ENCODE data around the gene POGLUT2.

DNA sequence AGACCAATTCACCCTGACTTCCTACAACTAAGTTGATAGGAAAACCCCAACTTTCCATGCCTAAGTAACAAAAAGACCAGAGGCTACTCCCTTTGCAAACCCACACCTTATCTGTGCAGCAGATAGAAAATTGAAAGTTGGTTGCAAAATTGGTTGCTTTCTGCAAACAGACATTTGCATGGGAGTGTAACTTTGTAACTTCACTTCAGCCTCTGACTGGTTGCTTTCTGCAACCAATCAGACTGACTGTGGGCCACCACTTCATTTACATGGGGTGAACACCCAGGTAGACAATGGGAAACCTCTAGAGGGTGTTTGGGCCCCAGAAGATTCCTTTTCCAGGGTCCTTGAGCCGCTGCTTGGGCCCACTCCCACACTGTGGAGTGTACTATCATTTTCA is 35.0 kb downstream of the POGLUT2 start:
- no peak for TF ChIP-seq POLR2A (IDR thresholded peaks at IDR 0.05)
- TF ChIP-seq, protein P1, sequence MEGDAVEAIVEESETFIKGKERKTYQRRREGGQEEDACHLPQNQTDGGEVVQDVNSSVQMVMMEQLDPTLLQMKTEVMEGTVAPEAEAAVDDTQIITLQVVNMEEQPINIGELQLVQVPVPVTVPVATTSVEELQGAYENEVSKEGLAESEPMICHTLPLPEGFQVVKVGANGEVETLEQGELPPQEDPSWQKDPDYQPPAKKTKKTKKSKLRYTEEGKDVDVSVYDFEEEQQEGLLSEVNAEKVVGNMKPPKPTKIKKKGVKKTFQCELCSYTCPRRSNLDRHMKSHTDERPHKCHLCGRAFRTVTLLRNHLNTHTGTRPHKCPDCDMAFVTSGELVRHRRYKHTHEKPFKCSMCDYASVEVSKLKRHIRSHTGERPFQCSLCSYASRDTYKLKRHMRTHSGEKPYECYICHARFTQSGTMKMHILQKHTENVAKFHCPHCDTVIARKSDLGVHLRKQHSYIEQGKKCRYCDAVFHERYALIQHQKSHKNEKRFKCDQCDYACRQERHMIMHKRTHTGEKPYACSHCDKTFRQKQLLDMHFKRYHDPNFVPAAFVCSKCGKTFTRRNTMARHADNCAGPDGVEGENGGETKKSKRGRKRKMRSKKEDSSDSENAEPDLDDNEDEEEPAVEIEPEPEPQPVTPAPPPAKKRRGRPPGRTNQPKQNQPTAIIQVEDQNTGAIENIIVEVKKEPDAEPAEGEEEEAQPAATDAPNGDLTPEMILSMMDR (IDR thresholded peaks at IDR 0.05), result no peak
